HG03457 (cell line): Measurements from ENCODE around the gene CSF2.
A peak's percentile ranks its signal among the peaks of the same experiment; 100 is the strongest.

Experiments used
- ATAC-seq: cut with Tn5 transposase; IDR thresholded peaks from one replicate; pipeline ENCODE4 v1.9.1; 2021; ENCODE audit warnings: moderate number of reproducible peaks; ENCODE audit not compliant: unreplicated experiment

CSF2 gene

DNA sequence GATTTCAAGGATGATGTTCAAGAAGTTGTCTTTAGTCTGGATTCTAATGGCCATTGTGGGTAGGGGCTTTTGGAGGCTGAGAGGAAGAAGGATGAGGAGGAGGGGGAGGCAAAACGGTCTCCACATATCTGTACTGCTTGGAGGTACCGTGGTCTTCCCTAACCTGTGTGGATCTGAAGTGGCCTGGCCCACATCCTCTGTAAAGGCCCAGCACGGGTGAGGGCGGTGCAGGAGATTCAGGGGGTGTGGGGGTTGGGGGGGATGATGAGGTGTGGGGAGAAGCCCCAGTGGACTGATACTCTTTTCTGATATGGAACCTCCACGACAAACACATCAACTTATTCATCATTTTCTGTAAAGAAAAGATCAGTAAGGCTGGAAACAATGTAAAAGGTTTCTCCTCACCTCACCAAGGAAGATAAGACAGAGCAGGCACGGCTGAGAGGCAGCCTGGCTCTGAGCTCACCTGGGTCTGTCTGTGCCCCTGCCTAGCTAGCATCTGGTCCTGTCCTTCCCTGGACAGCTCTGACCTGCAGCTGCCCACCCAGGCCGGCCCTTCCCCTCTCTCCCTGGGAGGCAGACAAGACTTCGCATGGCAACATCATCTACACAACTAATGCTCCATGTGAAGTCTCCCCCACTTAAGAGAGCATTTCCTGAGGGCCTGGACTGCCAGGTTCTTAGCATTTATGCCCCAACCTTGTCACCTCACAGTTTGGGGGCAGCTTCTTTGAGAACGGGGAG lies 18.7 kb upstream of the CSF2 start:
- no peak for ATAC-seq

DNA sequence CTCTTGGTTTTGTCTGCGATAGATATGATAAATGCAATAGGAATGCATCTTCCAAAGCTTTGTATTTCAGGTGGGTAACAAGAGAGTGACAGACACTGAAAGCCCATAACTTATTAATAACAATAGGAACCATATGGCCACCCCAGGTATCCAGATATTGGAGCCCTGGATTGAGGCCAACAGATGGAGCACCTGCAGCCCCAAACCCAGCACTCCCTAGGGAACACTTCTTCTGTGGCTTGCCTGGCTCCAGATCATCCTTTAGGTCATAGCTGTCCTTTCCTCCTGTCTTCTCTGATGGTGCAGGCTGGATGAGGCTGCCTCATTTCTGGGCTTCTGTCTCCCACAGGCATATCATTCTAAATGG lies 18.2 kb upstream of the CSF2 start:
- ATAC-seq = no peak

GRCh38 chr5:132055808-132056609 lies 17.6 kb upstream of the CSF2 start:
- no peak for ATAC-seq

GRCh38 chr5:132056610-132057497 lies 16.7 kb upstream of the CSF2 start:
- ATAC-seq = no peak

- ATAC-seq = no peak
Observed at GRCh38 chr5:132057498-132058255, 15.9 kb upstream of the CSF2 start.

- no peak for ATAC-seq
Observed at GRCh38 chr5:132058646-132059042, 14.9 kb upstream of the CSF2 start.

GRCh38 chr5:132059043-132059695 lies 14.4 kb upstream of the CSF2 start:
- no peak for ATAC-seq

GRCh38 chr5:132059696-132060500 lies 13.7 kb upstream of the CSF2 start:
- ATAC-seq = no peak

DNA sequence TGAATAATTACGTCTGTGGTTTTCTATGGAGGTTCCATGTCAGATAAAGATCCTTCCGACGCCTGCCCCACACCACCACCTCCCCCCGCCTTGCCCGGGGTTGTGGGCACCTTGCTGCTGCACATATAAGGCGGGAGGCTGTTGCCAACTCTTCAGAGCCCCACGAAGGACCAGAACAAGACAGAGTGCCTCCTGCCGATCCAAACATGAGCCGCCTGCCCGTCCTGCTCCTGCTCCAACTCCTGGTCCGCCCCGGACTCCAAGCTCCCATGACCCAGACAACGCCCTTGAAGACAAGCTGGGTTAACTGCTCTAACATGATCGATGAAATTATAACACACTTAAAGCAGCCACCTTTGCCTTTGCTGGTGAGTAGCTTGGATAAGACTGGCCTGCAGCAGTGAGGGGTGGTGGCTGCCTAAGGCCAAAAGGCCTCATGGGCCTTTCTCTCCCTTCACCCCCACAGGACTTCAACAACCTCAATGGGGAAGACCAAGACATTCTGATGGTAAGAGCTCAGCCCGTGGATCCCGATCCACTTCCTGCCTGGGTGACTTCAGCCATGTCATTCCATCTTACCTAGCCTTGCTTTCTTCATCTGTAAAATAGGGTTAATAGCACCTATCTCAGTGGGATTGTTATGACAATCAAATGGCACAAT lies 13.0 kb upstream of the CSF2 start, which contains the start of gene IL3:
Gene IL3 (plus strand): TSS at position 155 of the 661 bp plus-strand sequence. CDS start 52 bp downstream, at position 207.
- no peak for ATAC-seq

- no peak for ATAC-seq
Observed at GRCh38 chr5:132063090-132063911, 10.3 kb upstream of the CSF2 start.

DNA sequence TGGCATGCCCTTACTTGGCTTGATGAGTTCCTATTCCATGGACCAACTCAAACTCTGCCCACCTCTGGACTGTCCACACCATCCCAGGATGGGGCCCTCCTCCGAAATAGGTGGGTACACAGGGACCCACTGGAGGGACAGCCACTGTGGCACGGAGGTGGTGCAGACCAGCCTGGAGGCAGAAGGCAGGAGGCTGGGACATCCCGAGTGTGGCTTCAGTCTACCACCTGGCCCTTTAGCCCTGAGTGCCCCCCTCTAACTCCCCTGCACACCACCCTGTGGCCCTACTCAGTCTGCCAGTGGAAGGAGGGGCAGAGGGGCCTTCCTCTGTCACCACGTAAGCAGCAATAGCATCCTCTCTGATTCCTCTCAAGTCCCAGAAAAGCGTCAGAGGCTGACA lies 9.4 kb upstream of the CSF2 start:
- ATAC-seq = no peak

- ATAC-seq = peak; percentile 70
Observed at GRCh38 chr5:132064738-132065331, 8.8 kb upstream of the CSF2 start.

DNA sequence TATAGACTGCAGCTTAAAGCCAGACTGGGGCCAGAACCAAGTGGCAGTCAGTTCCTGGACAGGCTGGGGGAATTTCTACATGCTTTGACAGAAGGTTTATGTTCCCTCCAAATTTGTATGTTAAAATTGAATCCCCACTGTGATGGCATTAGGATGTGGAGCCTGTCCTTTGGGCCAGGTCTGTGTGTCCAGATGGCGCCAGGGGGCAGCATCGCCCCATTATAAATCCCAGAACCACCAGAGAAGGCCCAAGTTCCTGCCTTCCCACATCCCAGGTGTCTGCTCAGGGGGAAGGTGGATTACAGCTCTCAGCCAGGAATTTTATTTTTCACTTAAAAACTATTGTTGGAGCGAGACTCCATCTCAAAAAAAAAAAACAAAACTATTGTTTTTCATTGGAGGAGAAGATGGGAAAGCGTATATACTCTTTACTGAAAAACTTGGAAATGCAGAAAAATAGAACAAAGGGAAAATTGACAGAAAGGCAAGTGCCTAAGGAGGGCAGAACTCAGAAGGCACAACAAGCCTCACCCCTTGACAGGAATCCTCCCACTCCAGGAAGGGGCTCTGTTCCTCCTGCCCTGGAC lies 8.1 kb upstream of the CSF2 start:
- ATAC-seq = no peak

GRCh38 chr5:132065951-132066701 lies 7.5 kb upstream of the CSF2 start:
- ATAC-seq = no peak

GRCh38 chr5:132066871-132067270 lies 6.7 kb upstream of the CSF2 start:
- ATAC-seq = no peak

DNA sequence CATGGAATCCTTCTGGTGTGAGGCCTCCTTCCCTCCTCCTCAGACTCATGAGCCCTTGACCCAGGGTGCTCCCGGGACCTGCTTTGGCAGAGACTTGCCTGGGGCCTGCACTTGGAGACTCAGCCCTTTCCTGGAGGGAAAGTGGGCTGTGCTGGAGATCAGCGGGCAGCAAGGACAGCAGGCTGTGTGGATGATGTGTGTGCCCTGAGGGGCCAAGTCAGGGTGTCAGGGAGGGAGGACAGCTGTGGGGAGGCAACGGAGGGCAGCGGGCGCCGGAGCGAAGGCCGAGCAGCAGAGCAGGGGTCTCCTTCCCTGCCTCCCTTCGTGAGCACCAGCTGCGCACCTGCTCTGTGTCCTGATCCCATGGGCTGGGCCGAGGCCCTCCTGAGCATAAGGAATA lies 6.1 kb upstream of the CSF2 start:
- no peak for ATAC-seq
